ENCODE data around the gene GDF7.

Gene GDF7

DNA sequence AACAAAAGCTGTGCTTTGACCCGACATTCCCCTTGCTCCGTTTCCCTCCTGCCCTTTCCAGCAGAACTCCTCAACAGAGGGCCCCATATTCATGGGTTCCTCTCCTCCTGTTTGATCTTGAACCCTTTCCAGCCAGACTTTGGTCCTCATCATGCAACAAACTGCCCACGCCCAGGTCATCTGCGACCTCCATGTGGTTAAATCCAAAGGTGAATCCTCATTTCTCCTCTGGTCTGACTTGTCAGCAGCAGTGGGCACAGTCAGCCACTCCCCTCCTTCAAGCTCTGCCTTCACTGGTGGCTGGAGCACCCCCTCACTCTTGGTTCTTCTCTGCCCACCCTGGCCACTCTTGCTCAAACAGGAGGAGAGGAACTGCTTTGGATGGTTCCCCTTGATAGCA is 18.7 kb upstream of the GDF7 start:
- Histone ChIP-seq H3K4me1 (ENCODE audit: control insufficient read depth in 1 of 2, insufficient read depth in 1 of 2, low read depth in 1 of 2, low read length in 1 of 2) (peaks cover 27 to 42% of the 10 kb centered on the region in 2 experiments), H3K27me3 (no peaks in the 10 kb centered on the region), H3K27ac (no peak overlapping the region), H3K9me3 (no peaks in the 10 kb centered on the region), H3K36me3 (peaks cover 35% of the 10 kb centered on the region), H3K4me3 (ENCODE audit: low read depth in 1 of 2, low read length in 1 of 2) (no peak overlapping the region)
- TF ChIP-seq CTCF (IDR thresholded peaks at IDR 0.05), result no peak

GRCh38 chr2:20648831-20649230 is 18.1 kb upstream of the GDF7 start:
- no peaks in the 10 kb centered on the region for H3K27me3 ChIP-seq
- peak overlapping the region; percentile 5 for H3K27ac ChIP-seq
- no peaks in the 10 kb centered on the region for H3K9me3 ChIP-seq
- H3K4me3 ChIP-seq (ENCODE audit: low read depth in 1 of 2, low read length in 1 of 2), result no peak overlapping the region
- TF ChIP-seq CTCF (IDR thresholded peaks at IDR 0.05), result no peak
- H3K36me3 ChIP-seq, result peaks cover 29% of the 10 kb centered on the region
- peaks cover 33 to 49% of the 10 kb centered on the region in 2 experiments for H3K4me1 ChIP-seq (ENCODE audit: control insufficient read depth in 1 of 2, insufficient read depth in 1 of 2, low read depth in 1 of 2, low read length in 1 of 2)

DNA sequence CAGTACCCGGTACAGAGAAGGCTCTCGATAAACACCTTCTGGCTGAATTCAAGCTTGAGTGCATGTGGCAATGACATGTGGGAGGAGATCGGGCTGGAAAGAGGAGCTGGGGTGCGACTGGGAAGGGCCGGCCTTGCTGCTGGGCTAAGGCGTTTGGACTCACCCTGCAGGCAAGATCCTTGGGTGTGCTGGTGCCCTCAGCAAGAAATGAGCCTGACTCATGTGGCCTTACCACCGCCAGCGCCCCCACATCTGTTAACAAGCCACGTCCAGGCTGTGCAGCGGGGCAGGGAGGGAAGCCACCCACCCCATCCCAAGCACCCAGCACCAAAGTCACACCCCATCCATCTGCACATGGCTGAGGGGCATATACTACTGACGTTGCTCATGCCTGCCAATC is 17.4 kb upstream of the GDF7 start:
- H3K4me1 ChIP-seq (ENCODE audit: control insufficient read depth in 1 of 2, insufficient read depth in 1 of 2, low read depth in 1 of 2, low read length in 1 of 2), result peaks cover 40 to 56% of the 10 kb centered on the region in 2 experiments
- H3K36me3 ChIP-seq, result peaks cover 22% of the 10 kb centered on the region
- peak overlapping the region; percentile 87 to 89 for H3K4me3 ChIP-seq (ENCODE audit: low read depth in 1 of 2, low read length in 1 of 2)
- H3K27me3 ChIP-seq, result no peaks in the 10 kb centered on the region
- no peaks in the 10 kb centered on the region for H3K9me3 ChIP-seq
- TF ChIP-seq CTCF (IDR thresholded peaks at IDR 0.05), result no peak
- no peak overlapping the region for H3K27ac ChIP-seq

DNA sequence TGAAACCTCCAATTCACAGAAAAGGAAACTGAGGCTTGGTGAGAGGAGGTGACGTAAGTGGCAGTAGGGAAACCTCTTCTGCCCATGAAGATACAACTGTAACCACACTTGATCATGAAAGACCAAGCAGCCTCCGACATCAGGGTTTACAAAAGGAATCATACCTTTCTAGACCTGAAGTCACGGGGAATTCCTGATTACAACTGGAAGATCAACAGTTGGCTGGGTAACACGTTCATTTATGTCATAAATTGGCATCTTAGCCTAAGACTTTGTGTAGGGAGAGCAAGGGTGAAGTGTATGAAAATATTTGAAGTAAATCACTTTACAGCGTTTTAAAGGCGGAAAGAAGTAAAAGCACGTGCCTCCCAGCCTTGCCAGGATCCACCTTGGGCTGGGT is 17.0 kb upstream of the GDF7 start:
- no peak for TF ChIP-seq CTCF (IDR thresholded peaks at IDR 0.05)
- H3K9me3 ChIP-seq, result no peaks in the 10 kb centered on the region
- H3K36me3 ChIP-seq, result peaks cover 18% of the 10 kb centered on the region
- H3K27ac ChIP-seq, result peak overlapping the region; percentile 93
- no peaks in the 10 kb centered on the region for H3K27me3 ChIP-seq
- peaks cover 42 to 57% of the 10 kb centered on the region in 2 experiments for H3K4me1 ChIP-seq (ENCODE audit: control insufficient read depth in 1 of 2, insufficient read depth in 1 of 2, low read depth in 1 of 2, low read length in 1 of 2)
- H3K4me3 ChIP-seq (ENCODE audit: low read depth in 1 of 2, low read length in 1 of 2), result peak overlapping the region; percentile 87 to 89

DNA sequence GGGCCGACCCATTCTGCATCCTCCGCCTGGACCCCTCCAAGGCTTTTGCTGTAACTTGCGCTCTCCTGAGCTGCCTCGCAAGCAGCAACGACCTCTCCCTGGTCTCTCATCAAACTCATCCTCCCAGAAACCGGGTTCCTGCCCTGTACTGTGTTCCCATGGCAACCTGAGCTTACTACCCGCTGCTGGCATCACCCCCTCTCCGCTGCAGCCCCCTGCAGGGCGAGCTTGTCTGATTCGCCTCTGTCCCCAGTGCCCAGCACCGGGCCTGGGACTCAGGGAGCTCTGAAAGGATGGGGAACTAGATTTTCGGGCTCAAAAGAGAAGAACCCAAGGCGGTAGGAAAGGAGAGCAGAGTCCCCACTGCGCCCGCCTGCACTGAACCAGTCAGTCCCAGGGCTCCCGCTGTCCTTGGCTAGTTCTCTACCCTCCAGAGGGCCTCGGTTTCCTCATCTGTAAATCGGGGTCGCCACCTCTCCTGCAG is 16.5 kb upstream of the GDF7 start:
- Histone ChIP-seq H3K27ac (peak overlapping the region; percentile 93), H3K36me3 (peaks cover 13% of the 10 kb centered on the region), H3K4me3 (ENCODE audit: low read depth in 1 of 2, low read length in 1 of 2) (peak overlapping the region; percentile 87 to 89), H3K9me3 (no peaks in the 10 kb centered on the region), H3K4me1 (ENCODE audit: control insufficient read depth in 1 of 2, insufficient read depth in 1 of 2, low read depth in 1 of 2, low read length in 1 of 2) (peaks cover 42 to 57% of the 10 kb centered on the region in 2 experiments), H3K27me3 (no peaks in the 10 kb centered on the region)
- TF ChIP-seq CTCF (IDR thresholded peaks at IDR 0.05), result no peak

All from neutrophil (primary cell).